Ureter (tissue), 1 donor: Measurements from ENCODE around the gene OSBPL8. TPM values are rescaled to one million over a fixed set of nuclear protein-coding genes. Genes with fewer than 3 reads are reported as not detected.

Experiments
- DNase-seq: peaks from one replicate; pipeline ENCODE4 v3.0.0-alpha.2; 2020; ENCODE audit warnings: low spot score
- total RNA-seq: library from RNA; stranded (reverse); gene quantifications from one replicate; pipeline ENCODE4 v1.2.4, GENCODE V29; 2023
- donor health status: DM: yes; HTN: yes; CAD: no.

The OSBPL8 gene
- total RNA-seq, 1 donor from 2014 or later: 59.5 TPM

- no peak for DNase-seq
These were observed 250.7 kb downstream of the OSBPL8 start for GRCh38 chr12:76308866-76309265.

DNA sequence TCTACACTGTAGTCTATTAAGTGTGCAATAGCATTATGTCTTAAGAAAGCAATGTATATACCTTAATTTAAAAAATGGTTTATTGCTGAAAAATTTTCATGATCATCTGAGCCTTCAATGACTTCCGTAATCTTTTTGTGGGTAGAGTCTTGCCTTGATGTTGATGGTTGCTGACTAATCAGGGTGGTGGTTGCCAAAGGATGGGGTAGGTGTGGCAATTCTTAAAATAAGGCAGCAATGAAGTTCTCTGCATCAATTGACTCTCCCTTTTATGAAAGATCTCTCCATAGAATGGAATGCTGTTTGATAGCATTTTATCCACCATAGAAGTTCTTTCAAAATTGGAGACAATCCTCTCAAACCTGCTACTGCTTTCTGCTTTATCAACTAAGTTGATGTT lies 252.5 kb downstream of the OSBPL8 start:
- DNase-seq: no peak

GRCh38 chr12:76303989-76304460 lies 255.5 kb downstream of the OSBPL8 start:
- DNase-seq: no peak

DNA sequence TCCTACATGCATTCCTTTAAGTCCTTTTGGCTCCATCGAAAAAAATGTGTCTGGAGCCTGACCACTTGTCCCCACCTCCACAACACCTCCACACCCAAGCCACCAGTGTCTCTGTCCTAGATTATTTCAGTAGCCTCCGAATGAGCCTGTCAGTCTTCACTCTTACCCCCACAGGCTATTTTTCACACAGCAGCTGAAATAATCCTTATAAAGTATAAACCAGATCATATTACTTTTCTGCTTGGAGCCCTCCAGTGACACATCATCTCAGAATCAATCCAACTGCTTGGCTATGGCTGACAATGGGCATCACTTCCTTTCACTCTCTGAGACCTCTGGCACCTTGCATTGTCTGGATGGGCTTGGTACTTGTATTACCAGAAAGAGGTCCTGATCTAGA lies 256.2 kb downstream of the OSBPL8 start:
- DNase-seq: no peak

Other genes starting within 250 kb of the OSBPL8 start
- gene BBS10, start 211.4 kb downstream of the OSBPL8 start, total RNA-seq: 9.1 TPM
- 51.5 TPM for gene ZDHHC17, start 204.3 kb upstream of the OSBPL8 start, total RNA-seq